ENCODE measurements around the gene RYR2.

DNA sequence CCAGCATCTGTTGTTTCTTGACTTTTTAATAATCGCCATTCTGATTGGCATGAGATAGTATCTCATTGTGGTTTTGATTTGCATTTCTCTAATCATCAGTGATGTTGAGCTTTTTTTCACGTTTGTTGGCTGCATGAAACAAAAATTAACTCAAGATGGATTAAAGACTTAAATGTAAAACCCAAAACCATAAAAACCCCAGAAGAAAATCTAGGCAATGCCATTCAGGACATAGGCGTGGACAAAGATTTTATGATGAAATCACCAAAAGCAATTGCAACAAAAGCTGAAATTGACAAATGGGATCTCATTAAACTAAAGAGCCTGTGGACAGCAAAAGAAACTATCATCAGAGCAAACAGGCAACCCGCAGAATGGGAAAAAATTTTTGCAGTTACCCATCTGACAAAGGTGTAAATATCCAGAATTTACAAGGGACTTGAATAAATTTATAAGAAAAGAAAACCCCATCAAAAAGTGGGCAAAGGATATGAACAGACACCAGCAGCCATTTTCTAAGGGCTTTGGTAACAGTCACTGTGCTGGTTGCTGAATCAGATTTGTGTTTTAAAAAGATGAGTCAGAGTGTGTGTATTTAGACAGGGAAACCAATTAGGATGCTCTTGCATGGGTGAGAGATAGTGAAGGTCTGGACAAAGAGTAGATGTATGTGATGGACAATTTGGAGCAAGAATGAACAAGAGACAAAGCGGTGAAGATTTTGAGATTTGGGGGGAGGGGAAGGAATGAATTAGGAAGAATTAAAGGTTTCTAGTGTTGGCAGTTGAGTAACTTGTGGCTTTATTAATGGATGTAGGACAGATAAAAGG lies 110.7 kb downstream of the RYR2 start:
- TF ChIP-seq, protein P1, sequence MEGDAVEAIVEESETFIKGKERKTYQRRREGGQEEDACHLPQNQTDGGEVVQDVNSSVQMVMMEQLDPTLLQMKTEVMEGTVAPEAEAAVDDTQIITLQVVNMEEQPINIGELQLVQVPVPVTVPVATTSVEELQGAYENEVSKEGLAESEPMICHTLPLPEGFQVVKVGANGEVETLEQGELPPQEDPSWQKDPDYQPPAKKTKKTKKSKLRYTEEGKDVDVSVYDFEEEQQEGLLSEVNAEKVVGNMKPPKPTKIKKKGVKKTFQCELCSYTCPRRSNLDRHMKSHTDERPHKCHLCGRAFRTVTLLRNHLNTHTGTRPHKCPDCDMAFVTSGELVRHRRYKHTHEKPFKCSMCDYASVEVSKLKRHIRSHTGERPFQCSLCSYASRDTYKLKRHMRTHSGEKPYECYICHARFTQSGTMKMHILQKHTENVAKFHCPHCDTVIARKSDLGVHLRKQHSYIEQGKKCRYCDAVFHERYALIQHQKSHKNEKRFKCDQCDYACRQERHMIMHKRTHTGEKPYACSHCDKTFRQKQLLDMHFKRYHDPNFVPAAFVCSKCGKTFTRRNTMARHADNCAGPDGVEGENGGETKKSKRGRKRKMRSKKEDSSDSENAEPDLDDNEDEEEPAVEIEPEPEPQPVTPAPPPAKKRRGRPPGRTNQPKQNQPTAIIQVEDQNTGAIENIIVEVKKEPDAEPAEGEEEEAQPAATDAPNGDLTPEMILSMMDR (IDR thresholded peaks at IDR 0.05), result no peak
- TF ChIP-seq POLR2A (IDR thresholded peaks at IDR 0.05), result no peak
